OCI-LY1 (cell line): ENCODE results near the gene RAX.

Experiments used
- H2AFZ ChIP-seq: fragments of 200-600 bp; sonication (generic), shearing (Covaris generic); 2 replicates; pipeline ENCODE4 v1.6.0; 2014; ENCODE audit warnings: antibody characterized with exemption, mild to moderate bottlenecking, low read length
- H3F3A ChIP-seq: fragments of 200-600 bp; sonication (generic), shearing (Covaris generic); 2 replicates; pipeline ENCODE4 v1.6.0; 2014; ENCODE audit warnings: mild to moderate bottlenecking, antibody characterized with exemption, low read length, moderate library complexity; ENCODE audit not compliant: insufficient read depth
- H3K27ac ChIP-seq: fragments of 200-600 bp; sonication (generic); 2 replicates; pipeline ENCODE4 v1.5.1; 2014; ENCODE audit warnings: low read length, mixed run types, mild to moderate bottlenecking, low read depth; ENCODE audit not compliant: poor library complexity, severe bottlenecking
- H3K27me3 ChIP-seq: fragments of 200-600 bp; sonication (generic); 2 replicates; pipeline ENCODE4 v1.6.0; 2014; ENCODE audit warnings: antibody characterized with exemption, mild to moderate bottlenecking, low read length, moderate library complexity; ENCODE audit not compliant: insufficient read depth
- H3K36me3 ChIP-seq: fragments of 200-600 bp; sonication (generic); 2 replicates; pipeline ENCODE4 v1.6.1; 2014; ENCODE audit warnings: mild to moderate bottlenecking, antibody characterized with exemption, low read length, moderate library complexity, mixed read lengths; ENCODE audit not compliant: insufficient read depth
- H3K4me1 ChIP-seq: fragments of 200-600 bp; sonication (generic); 2 replicates; pipeline ENCODE4 v1.5.1; 2014; ENCODE audit warnings: mild to moderate bottlenecking, low read length, moderate library complexity; ENCODE audit not compliant: insufficient read depth, severe bottlenecking
- H3K4me2 ChIP-seq: fragments of 200-600 bp; sonication (generic), shearing (Covaris generic); 2 replicates; pipeline ENCODE4 v1.6.1; 2014; ENCODE audit warnings: low read length
- H3K4me3 ChIP-seq: fragments of 200-600 bp; sonication (generic); 2 replicates; pipeline ENCODE4 v1.5.1; 2014; ENCODE audit warnings: low read length, low read depth, mild to moderate bottlenecking, mixed read lengths; ENCODE audit not compliant: poor library complexity, severe bottlenecking
- H3K79me2 ChIP-seq: fragments of 200-600 bp; shearing (Covaris generic); 2 replicates; pipeline ENCODE4 v1.6.1; 2016; ENCODE audit warnings: mixed run types, low read length, mixed read lengths; ENCODE audit not compliant: insufficient read depth
- H3K9ac ChIP-seq: fragments of 200-600 bp; sonication (generic), shearing (Covaris generic); 2 replicates; pipeline ENCODE4 v1.6.1; 2014; ENCODE audit warnings: mild to moderate bottlenecking, low read length, mixed read lengths
- H3K9me2 ChIP-seq: fragments of 200-600 bp; sonication (generic), shearing (Covaris generic); 2 replicates; pipeline ENCODE4 v1.6.1; 2014; ENCODE audit warnings: low read depth, mild to moderate bottlenecking, low read length, mixed read lengths
- H3K9me3 ChIP-seq: fragments of 200-600 bp; shearing (Covaris generic); 2 replicates; pipeline ENCODE4 v1.6.1; 2014; ENCODE audit warnings: low read length, mixed read lengths
- H4K20me1 ChIP-seq: fragments of 200-600 bp; sonication (generic), shearing (Covaris generic); 2 replicates; pipeline ENCODE4 v1.6.0; 2016; ENCODE audit warnings: mild to moderate bottlenecking, low read length; ENCODE audit not compliant: insufficient read depth
- EZH2 ChIP-seq: fragments of 200-600 bp; sonication (generic), shearing (Covaris generic); IDR thresholded peaks from 2 replicates; pipeline ENCODE4 v1.8.0; 2017; ENCODE audit warnings: borderline replicate concordance, mixed run types, mild to moderate bottlenecking, antibody characterized with exemption, low read length, moderate library complexity, mixed read lengths
- TF ChIP-seq, protein P1 (sequence below): fragments of 200-600 bp; sonication (generic), shearing (Covaris generic); IDR thresholded peaks from 2 replicates; pipeline ENCODE4 v1.5.1; 2017; ENCODE audit warnings: mild to moderate bottlenecking, antibody characterized with exemption, low read length, moderate library complexity, mixed read lengths

Gene RAX

DNA sequence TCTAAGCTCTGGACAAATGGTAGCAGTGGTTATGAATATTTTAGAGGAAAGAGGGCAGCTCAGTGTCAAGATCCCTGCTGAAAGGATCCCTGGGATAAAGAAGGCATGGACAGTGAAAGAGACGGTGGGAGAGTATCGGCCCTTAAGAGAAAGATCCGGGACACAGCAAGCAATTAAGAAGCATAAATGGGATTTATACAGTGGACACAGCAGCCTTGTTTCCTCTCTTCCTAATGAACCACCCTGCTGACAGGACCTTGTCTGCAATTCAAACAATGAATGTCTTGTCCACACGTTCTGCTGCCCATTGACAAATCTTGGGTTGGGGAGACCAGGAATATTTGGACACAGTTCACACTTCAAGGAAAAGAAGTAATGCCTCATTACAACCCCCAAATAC is 28.7 kb upstream of the RAX start:
- H3K79me2 ChIP-seq = no peaks in the 10 kb centered on the region

DNA sequence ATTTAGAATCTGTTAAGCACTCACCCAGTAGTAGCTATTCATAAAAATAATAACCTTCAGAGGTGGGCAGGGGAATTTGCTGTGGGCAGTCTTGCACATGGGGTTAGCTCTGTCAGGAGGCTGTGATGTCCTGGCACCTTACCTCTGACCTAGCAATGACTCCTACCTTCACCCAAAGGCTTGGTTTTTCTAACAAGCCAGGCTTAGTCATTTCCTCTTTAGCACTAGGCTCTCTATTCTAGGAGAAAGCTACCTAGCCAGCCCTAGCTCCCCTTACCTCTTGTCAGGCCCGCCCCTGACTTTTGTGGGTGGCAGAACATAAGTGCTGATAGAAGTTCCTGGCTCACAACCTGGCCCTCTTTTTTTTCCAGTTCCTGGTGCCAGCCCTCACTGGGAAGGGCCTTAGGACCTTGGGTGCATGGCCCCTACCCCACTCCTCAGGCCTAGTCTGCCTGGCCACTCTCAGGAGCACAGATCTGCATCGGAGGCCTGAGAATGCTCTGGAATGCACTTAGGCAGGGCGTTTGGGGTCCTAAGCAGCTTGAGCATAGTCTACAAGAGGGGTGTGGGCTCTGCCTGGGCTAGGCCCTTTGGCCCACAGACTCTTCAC is 27.5 kb upstream of the RAX start:
- H3K4me2 ChIP-seq = no peak overlapping the region
- no peak overlapping the region for H2AFZ ChIP-seq

More for the DNA sequence above, 28.7 kb upstream of the RAX start:
- H3K27me3 ChIP-seq = no peaks in the 10 kb centered on the region
- no peaks in the 10 kb centered on the region for H3K4me1 ChIP-seq
- H3K9me2 ChIP-seq = no peaks in the 10 kb centered on the region
- H3K36me3 ChIP-seq = no peaks in the 10 kb centered on the region
- no peak overlapping the region for H3K4me3 ChIP-seq
- TF ChIP-seq EZH2 = no peak
- TF ChIP-seq, protein P1, sequence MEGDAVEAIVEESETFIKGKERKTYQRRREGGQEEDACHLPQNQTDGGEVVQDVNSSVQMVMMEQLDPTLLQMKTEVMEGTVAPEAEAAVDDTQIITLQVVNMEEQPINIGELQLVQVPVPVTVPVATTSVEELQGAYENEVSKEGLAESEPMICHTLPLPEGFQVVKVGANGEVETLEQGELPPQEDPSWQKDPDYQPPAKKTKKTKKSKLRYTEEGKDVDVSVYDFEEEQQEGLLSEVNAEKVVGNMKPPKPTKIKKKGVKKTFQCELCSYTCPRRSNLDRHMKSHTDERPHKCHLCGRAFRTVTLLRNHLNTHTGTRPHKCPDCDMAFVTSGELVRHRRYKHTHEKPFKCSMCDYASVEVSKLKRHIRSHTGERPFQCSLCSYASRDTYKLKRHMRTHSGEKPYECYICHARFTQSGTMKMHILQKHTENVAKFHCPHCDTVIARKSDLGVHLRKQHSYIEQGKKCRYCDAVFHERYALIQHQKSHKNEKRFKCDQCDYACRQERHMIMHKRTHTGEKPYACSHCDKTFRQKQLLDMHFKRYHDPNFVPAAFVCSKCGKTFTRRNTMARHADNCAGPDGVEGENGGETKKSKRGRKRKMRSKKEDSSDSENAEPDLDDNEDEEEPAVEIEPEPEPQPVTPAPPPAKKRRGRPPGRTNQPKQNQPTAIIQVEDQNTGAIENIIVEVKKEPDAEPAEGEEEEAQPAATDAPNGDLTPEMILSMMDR = no peak
- no peak overlapping the region for H3K27ac ChIP-seq
- H3F3A ChIP-seq = no peaks in the 10 kb centered on the region
- H3K9me3 ChIP-seq = no peaks in the 10 kb centered on the region
- H4K20me1 ChIP-seq = no peaks in the 10 kb centered on the region
- no peak overlapping the region for H2AFZ ChIP-seq
- H3K4me2 ChIP-seq = no peak overlapping the region
- H3K9ac ChIP-seq = no peak overlapping the region

GRCh38 chr18:59298871-59299270 is 25.6 kb upstream of the RAX start:
- Histone ChIP-seq H3K27ac (no peak overlapping the region), H3K27me3 (no peaks in the 10 kb centered on the region), H3K4me3 (no peak overlapping the region), H2AFZ (no peak overlapping the region), H3K79me2 (no peaks in the 10 kb centered on the region), H3K4me2 (no peak overlapping the region), H3K9me2 (no peaks in the 10 kb centered on the region), H3K4me1 (no peaks in the 10 kb centered on the region), H3K9me3 (no peaks in the 10 kb centered on the region), H3K36me3 (no peaks in the 10 kb centered on the region), H3K9ac (no peak overlapping the region), H3F3A (no peaks in the 10 kb centered on the region), H4K20me1 (no peaks in the 10 kb centered on the region)
- no peak for TF ChIP-seq EZH2
- TF ChIP-seq, protein P1 = no peak

More for the DNA sequence above, 27.5 kb upstream of the RAX start:
- Histone ChIP-seq H4K20me1 (no peaks in the 10 kb centered on the region), H3F3A (no peaks in the 10 kb centered on the region), H3K36me3 (no peaks in the 10 kb centered on the region), H3K27me3 (no peaks in the 10 kb centered on the region), H3K9me2 (no peaks in the 10 kb centered on the region), H3K4me1 (no peaks in the 10 kb centered on the region), H3K9ac (no peak overlapping the region), H3K9me3 (no peaks in the 10 kb centered on the region), H3K79me2 (no peaks in the 10 kb centered on the region), H3K27ac (no peak overlapping the region), H3K4me3 (no peak overlapping the region)
- TF ChIP-seq, protein P1 = no peak
- TF ChIP-seq EZH2 = no peak
